Measurements from ENCODE around the gene HDAC7. TPM values are rescaled to one million over a fixed set of nuclear protein-coding genes. Genes with fewer than 3 reads are reported as not detected.

The HDAC7 gene
- total RNA-seq, 1 donor from 2014 or later, result 7.1 TPM

GRCh38 chr12:47858511-47859266 lies 39.0 kb upstream of the HDAC7 start:
- Histone ChIP-seq H3K4me3 (ENCODE audit: low read depth, low read length) (no peak overlapping the region), H3K36me3 (ENCODE audit: control insufficient read depth, insufficient read depth, low read length) (peaks cover 15% of the 10 kb centered on the region), H3K27me3 (ENCODE audit: control insufficient read depth, insufficient read depth, low read length) (no peaks in the 10 kb centered on the region)
- DNase-seq (ENCODE audit: low read depth), result peak; percentile 84
- TF ChIP-seq CTCF (IDR thresholded peaks at IDR 0.05; ENCODE audit: insufficient read depth, low read length, severe bottlenecking), result no peak
- FAIRE-seq, result peak; percentile 70

- no peak overlapping the region for H3K4me3 ChIP-seq (ENCODE audit: low read depth, low read length)
- no peak for TF ChIP-seq CTCF (IDR thresholded peaks at IDR 0.05; ENCODE audit: insufficient read depth, low read length, severe bottlenecking)
- DNase-seq (ENCODE audit: low read depth) (no peak), FAIRE-seq (no peak)
- peaks cover 18% of the 10 kb centered on the region for H3K36me3 ChIP-seq (ENCODE audit: control insufficient read depth, insufficient read depth, low read length)
- H3K27me3 ChIP-seq (ENCODE audit: control insufficient read depth, insufficient read depth, low read length), result no peaks in the 10 kb centered on the region
Observed at GRCh38 chr12:47856721-47857575, 37.2 kb upstream of the HDAC7 start.

GRCh38 chr12:47856094-47856493 lies 36.4 kb upstream of the HDAC7 start:
- Histone ChIP-seq H3K27me3 (ENCODE audit: control insufficient read depth, insufficient read depth, low read length) (no peaks in the 10 kb centered on the region), H3K36me3 (ENCODE audit: control insufficient read depth, insufficient read depth, low read length) (peaks cover 18% of the 10 kb centered on the region), H3K4me3 (ENCODE audit: low read depth, low read length) (no peak overlapping the region)
- TF ChIP-seq CTCF (IDR thresholded peaks at IDR 0.05; ENCODE audit: insufficient read depth, low read length, severe bottlenecking), result no peak
- DNase-seq (ENCODE audit: low read depth) (no peak), FAIRE-seq (no peak)

GRCh38 chr12:47855502-47855901 lies 35.8 kb upstream of the HDAC7 start:
- no peak overlapping the region for H3K4me3 ChIP-seq (ENCODE audit: low read depth, low read length)
- DNase-seq (ENCODE audit: low read depth) (no peak), FAIRE-seq (no peak)
- no peaks in the 10 kb centered on the region for H3K27me3 ChIP-seq (ENCODE audit: control insufficient read depth, insufficient read depth, low read length)
- H3K36me3 ChIP-seq (ENCODE audit: control insufficient read depth, insufficient read depth, low read length), result peaks cover 19% of the 10 kb centered on the region
- TF ChIP-seq CTCF (IDR thresholded peaks at IDR 0.05; ENCODE audit: insufficient read depth, low read length, severe bottlenecking), result no peak

GRCh38 chr12:47854531-47854930 lies 34.8 kb upstream of the HDAC7 start:
- no peak overlapping the region for H3K4me3 ChIP-seq (ENCODE audit: low read depth, low read length)
- no peak for TF ChIP-seq CTCF (IDR thresholded peaks at IDR 0.05; ENCODE audit: insufficient read depth, low read length, severe bottlenecking)
- peaks cover 19% of the 10 kb centered on the region for H3K36me3 ChIP-seq (ENCODE audit: control insufficient read depth, insufficient read depth, low read length)
- DNase-seq (ENCODE audit: low read depth), result no peak
- no peak for FAIRE-seq
- no peaks in the 10 kb centered on the region for H3K27me3 ChIP-seq (ENCODE audit: control insufficient read depth, insufficient read depth, low read length)
